Hindlimb muscle (tissue), 1 donor: ENCODE results near the gene FRYL. TPM values are rescaled to one million over a fixed set of nuclear protein-coding genes. Genes with fewer than 3 reads are reported as not detected.
"Not testable (repeated sequence)": the region's sequence is repeated elsewhere in the genome, so short reads cannot be mapped to it uniquely, and the experiment has no call there.

Experiments
- DNase-seq: peaks from one replicate; pipeline ENCODE4 v3.0.0-alpha.2; 2013
- polyA plus RNA-seq: library from polyadenylated mRNA; unstranded; fragments of 120-200 nt; gene quantifications from one replicate; pipeline ENCODE4 v1.2.1, GENCODE V29; 2013; ENCODE audit not compliant: insufficient read length

Gene FRYL
- polyA plus RNA-seq, 1 donor, result 25.6 TPM

DNA sequence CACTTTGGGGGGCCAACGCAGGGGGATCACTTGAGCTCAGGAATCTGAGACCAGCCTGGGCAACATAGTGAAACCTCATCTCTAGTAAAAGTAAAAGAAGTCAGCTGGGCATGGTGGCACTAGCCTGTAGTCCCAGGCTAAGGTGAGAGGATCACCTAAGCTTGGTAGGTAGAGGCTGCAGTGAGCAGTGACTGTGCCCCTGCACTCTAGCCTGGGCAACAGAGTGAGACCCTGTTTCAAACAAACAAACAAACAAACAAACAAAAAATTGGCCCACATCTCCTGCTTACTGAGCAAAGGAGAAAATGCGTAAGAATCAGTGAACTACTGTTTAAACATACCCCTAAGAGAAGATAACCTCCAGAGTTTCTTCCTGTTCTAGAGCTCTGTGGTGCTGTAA is 85.3 kb downstream of the FRYL start:
- no peak for DNase-seq

DNA sequence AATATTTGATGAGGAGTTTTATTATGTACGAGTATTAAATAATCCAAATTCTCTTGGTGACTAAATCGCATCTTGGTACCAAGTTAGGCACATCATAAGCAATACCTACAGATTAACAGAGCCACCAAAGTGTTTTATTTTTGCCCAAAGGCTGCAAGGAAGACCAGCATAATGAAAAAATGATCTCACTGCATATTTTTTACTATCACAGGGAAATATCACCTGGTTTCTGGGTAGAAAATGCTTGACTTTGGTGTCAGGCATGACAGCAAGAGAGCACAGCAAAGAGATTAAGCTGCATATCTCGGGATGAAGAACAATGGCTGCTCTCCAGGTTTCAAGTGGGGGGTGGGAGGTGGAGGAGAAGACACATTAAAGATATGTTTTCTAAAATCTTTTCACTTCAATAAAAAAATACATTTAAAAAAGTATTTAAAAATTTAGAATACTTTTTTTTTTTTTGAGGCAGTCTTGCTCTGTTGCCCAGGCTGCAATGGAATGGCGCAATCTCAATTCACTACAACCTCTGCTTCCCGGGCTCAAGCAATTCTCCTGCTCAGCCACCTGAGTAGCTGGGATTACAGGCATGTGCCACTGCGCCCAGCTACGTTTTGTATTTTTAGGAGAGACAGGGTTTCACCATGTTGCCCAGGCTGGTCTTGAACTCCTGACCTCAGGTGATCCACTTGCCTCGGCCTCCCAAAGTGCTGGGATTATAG is 86.1 kb downstream of the FRYL start:
- no peak for DNase-seq

DNA sequence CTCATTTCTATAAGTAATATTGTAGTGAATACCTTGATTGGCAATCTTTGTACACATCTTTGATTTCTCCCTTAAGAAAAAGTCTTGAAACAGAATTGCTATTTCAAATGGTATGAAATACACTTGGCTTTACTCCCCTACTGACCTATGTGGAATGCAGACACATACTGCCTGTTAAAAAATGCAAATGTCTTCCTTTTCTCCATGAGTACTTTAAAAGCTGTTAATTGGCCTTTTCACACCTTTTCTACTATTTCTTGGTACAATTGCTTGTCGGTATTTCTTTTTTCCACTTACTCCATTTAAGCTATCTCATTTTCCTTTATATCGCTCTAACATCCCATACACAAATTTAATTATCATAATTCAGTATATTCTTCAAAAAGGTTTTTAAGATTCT is 87.2 kb downstream of the FRYL start:
- DNase-seq, result no peak

DNA sequence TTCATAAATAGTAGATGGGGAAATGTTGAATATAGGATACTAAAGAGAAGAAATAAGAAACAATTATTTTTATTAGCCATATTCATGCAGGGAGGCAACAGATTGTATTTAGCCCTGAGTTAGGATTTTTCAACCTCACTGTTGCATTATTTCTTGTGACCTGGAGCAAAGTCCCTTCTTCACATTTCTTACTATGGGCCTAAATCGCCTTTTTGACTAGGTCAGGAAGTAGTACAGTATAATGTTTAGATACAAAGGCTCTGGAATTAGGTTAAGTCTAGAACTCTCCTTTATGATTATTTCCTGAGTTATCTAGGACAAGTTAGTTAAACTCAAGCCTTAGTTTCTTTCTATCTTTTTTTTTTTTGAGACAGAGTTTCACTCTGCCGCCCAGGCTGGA is 88.0 kb downstream of the FRYL start:
- no peak for DNase-seq

DNA sequence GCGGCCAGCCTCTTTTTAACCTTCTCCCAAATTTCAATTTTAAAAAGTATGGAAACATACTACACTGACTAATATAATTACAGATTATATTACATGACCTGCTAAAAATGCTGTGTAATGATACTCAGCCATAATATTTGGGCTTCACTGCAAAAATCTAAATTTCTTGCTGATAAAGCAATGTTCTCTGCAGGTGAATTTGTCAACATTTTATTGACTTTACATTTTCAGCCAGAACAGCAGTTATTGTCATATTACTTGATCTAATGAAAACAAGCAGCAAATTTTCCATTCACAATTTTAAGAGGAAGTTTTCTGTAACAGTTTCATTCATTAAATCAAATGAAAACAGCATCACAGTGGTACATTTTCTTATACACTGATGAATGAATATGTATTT is 91.1 kb downstream of the FRYL start:
- no peak for DNase-seq

DNA sequence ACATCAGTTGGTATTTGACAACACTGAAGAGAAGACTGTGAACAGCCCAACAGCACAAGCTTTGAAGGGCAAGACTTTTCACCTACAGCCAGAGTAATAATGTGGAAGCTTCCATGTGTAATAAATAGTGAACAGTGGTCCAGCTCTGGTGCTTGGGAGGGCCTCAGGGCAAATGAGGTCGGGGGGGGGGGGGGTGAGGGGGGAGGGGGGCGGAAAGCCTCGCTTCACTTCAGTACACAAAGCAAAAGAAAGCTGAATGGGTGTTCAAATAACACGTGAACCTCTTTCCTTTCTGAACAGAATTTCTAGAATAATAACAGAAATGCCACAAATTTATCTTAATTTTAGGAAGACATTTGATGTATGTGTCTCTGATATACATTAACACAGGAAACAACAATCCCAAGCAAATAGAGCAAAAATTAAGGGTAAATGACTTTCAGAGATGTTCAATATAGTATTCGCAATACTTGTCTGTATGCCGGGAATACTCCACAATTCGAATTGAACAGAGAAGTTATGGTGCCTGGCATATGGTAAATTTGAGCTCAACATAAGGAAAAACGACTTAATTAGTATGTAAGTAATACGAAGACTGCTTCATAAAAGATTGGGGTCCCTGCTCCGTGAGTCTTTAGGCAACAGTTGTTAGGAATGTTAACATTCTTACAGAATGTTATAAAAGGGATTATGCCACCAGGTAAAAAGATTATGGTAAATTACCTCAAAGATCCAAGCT is 92.6 kb downstream of the FRYL start:
- DNase-seq, result no peak

DNA sequence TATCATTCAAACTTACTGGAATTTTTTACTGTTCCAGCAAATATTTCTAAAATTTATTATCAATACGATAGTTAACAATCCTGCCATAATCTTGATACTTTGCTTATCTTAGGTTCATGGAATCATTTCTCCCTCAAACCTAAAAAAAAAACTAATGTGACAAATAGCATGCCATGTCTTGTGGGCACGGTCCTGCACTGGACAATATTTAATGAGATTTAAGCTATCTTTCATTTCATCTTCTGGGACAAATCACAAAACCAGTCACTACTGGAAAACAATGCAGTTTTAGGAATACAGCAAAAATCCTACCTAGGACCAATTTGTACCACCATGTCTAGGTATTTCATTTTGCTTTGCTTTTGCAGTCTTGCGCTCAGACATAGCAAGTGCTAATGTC is 93.7 kb downstream of the FRYL start:
- no peak for DNase-seq

DNA sequence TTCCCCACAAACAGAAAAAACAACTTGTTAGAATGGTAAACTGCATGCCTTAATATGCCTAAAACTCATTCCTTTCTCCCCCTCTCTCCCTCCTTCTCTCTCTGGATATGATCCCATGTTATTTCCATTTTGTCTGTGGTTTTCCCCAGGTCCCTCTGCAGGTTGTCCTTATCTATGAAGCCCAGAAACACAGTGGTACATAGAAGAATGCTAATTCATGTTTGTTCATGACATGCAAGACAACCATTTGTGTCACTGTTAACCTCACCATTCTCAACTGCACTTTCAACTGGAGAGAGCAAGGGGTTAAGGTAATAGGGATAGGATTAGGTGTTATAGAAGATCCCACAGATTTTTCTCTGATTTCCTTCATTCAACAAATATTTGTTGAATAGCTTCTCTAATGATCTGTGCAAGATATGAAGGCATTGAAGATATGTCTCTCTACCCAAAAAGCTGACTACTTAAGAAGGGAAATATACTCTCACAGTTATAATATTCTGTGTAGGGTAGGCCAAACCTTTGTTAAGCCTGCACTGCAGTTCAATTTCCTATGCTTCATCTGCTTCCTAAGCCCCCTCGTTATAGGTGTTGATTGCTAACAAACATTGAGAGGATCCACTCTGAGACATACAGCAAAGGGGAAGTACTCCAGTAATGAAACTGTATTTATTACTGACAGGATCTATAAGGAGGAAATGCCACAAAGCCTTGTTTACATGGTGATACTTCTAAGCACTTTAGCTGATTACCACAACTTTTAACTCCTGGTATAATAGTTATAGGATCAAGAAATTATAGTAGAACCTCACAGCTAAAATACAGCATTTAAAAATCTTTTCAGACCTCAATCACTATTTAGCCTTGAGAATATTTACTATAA is 96.1 kb downstream of the FRYL start:
- no peak for DNase-seq

DNA sequence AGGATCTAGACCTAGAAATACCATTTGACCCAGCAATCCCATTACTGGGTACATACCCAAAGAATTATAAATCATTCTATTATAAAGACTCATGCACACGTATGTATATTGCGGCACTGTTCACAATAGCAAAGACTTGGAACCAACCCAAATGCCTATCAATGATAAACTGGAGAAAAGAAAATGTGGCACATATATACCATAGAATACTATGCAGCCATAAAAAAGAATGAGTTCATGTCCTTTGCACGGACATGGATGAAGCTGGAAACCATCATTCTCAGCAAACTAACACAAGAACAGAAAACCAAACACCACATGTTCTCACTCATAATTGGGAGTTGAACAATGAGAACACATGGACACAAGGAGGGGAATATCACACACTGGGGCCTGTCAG is 97.2 kb downstream of the FRYL start:
- DNase-seq, result not testable (repeated sequence)

DNA sequence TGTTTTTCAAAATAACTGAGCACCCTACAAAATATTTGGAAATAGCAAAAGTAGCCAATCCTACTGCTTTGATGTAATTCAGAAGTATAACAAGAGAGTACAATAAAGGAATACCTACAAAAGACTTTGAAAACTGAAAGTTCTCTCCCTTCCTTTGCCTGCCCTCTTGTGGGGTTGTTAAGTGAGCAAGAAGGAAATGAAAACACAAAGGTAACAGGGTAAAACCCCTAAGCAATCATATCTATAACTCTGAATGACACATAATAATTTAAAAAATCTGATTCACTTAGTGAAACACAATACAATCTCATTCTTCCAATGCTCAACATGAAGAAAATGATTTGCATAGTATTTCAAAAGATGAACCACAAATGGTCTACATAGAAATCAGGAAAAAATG is 98.2 kb downstream of the FRYL start:
- no peak for DNase-seq

DNA sequence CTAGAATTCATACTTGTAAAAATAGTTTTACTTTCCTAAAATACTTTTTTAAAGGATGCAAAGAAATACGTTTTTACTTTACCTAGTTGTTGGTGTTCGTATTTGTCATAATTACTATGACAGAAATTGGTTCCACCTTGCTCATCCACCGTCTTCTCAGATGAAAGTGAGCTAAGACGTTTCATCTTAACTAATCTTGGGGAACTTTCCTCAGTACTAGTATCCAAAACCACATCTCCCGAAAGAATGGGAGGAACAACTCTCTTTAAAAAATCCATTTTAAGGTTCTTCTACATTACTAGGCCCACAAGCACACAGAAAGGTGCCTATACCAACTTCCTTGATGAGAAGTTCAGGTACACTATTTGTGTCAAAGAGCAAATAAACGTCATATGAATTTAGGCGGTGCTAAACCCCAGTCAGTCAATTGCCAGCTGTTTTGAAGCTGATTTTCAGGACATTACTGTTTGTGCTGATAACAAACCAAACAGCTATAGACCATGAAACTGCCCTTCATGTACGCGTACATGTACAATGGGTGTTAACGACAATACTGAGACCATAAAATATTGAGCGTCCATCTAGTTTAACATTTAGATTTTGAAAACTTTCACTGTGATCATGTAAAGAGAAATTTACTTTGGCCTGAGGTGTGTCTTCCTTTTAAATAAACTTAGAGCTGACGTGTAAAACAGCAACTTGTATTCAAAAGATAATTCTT is 99.1 kb downstream of the FRYL start:
- DNase-seq, result no peak

DNA sequence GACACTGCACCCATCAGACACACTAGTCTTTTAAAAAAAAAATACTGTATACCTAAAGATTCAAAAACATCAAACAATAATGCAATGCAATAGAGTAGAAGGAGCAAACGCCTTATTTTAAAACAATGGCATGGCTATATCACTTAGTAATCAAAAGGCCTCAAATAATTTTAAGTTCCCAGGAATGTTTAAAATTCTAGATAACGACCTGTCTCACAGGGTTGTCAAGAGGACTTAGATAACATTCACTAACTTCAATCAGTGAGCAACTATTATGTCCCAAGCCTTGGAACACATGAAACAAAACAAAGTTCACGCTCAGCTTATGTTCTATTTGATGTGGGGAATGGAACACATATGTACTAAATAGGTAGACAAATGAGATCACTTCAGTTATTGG is 106.5 kb downstream of the FRYL start:
- no peak for DNase-seq

DNA sequence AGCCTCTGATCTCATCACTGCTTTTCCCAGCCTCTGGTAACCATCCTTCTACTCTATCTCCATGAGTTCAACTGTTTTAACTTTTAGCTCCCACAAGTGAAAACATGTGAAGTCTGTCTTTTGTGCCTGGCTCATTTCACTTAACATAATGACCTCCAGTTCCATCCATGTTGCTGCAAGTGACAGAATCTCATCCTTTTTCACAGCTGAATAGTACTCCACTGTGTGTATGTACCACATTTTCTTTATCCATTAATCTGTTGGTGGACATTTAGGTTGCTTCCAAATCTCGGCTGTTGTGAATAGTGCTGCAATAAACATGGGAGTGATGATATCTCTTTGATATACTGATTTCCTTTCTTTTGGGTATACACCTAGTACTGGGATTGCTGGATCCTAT is 109.5 kb downstream of the FRYL start:
- no peak for DNase-seq

DNA sequence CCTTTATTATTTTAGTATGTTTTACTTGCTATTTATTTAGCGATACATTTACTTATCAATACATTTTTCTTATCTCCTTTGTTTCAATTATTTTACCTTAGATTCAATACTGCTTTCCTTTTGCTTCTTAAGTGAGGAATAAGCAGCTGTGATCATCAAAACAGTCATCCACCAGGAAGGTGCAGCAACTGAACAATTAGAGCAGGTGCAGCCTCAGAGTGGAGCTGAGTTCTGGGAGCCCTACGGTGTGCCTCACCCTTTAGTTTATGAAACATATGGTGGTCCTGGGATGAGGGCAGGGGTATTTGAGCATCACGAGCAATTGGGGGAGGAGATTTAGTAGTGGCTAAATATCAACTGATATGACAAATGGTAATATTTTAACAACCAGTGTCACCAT is 111.0 kb downstream of the FRYL start:
- DNase-seq, result no peak

DNA sequence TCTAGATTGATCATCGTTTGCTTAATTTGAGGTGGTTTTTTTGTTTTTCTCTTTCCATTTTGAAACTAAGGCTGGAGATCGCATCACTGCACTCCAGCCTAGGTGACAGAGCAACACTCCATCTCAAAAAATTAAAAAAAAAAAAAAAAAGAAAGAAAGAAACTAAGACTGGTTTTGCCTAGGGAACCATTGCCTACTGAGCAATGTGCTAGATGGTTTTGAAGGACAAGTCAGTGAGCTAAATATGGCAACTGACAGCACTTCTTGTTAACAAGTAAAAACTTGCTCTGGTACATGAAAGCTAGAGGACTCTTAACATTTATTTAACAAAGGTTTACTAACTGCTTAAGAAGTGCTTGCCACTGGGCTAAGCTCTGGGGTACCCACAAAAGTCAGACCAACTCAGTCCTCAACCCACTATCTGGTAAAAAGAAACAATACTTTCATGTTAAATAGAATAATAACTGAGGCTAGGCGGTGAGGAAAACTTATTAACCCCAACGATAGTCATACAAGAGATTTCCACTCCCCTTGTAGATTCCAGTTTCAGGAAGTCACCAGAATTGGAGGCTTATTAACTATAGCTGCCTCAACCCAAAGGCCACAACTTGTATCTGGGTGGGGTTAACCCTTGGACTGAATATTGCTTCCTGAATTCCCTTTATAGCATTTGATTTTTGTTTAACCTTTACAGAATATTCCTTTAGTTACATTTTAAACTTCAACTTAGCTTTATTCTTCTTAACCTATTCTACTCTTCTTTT is 111.6 kb downstream of the FRYL start:
- no peak for DNase-seq

DNA sequence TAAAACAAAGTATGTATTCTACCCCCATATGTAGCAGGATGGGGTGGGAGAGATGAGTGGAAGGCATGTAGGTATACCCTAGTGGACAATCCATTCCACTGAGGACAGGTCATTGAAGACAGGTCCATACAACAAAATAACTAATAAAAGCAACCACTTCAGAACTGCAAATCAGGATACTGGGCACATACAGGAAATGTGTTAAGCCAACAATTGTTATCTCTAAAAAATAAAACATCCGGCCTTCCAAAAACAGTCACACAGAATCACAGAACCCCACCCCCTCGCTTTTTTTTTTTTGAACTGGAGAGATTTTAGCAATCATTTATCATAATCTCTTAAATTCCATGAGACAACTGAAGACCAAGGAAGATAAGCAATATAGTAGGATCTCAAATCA is 112.9 kb downstream of the FRYL start:
- DNase-seq, result no peak

DNA sequence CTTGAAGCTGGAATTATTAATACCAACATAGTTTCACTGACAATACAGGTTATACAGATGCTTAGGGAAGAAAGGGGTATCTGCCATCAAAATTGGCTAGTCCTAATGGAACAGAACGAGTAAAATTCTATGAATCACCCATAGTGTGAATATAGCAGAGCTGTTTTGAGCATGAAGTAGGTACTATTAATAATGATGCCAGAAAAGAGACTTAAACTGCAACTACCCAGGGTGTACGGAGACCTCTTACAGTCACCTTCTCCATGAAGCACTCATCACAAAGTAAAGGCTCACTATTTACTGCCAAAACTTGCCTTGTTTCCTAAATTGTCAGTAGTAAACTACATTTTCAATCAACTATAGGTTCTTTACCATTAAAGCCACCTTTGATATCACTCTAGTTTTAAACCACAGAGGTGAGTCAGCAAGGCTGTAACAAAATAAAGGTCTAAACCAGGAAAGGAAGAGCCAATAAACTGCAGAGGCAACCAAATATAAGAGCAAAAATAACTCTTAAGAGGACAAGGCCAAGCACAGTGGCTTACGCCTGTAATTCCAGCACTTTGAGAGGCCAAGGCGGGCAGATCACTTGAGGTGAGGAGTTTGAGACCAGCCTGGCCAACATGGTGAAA is 114.4 kb downstream of the FRYL start:
- no peak for DNase-seq

DNA sequence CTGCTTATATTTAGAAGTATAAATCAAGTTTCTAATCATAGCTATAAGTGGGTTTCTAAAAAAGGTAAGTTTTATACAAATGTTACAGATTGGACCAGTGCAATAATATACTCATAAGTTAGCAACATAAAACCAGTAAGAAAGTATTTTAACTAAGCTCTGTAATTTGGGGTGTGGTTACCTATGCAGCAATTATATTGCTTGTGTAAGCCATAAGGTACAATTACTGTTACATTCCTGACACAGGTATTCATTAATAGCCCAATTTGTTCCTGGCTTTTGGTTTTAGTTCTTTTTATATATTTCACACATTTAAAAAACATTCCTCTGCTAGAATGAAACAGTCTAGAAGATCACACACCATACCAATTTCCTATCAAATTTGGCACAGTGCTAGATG is 115.1 kb downstream of the FRYL start:
- no peak for DNase-seq

DNA sequence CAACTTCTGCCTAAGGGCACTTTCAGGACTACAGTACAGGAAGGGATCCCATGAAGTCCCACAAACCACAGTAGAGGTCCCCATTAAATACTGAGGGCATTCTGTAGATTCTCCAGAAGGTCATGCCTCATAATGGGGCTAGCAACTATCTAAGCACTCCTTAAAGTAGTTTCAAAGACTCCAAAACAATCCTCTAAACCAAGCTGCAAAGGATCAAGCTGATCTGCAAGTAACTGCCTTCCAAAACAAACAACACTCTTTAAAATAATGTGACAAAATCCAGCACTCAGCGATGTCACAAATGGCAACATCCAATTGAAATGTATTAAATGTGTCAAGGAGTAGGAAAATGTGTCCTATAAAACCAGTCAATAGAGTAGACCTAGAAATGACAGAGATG is 118.7 kb downstream of the FRYL start:
- DNase-seq, result no peak

DNA sequence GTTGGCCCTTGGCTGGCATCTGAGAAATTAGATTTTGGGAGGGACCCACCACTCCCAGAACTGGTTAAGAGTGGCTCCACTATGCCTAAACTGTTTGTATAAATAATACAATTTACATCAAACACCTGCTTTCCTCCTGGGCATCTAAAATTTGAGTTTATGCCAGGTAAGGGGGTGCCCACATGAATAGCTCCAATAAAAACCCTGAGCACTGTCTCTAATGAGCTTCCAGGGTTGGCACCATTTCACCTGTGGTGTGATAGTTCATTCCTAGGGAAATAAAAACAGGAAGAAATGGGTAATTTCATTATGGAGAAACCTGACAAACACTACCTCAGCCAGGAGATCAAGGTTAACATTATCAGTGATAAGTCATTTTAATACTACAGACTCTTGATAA is 119.7 kb downstream of the FRYL start:
- no peak for DNase-seq

DNA sequence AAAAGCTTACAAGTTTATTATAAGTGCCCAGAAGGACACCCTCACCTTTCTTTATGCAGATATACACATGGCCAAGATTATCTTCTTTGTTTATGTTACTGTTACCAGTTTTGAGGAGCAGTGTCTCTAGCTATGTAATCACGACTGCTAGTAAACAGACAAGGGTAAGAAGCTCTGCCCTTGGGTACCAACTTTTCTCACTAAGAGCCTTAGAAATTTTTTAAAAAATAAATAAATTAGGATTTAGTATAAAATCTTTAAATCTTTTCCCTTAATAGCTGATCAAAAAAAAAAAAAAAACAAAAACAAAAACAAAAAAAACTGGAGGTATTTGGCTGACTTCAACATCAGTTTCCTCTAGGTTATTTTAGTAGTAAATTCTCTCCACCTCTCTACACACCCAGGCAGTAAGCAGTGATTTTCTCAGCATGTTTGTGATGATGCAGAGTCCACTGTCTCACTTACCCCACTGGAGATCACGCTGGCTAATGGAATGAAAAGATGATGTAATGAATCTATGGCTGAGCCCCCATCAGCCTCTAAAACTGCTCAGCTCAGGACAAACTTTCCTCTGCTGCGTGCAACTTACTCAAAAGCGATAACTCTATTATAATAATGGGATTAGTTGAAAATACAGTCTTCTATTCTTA is 125.9 kb downstream of the FRYL start:
- DNase-seq, result peak; percentile 13
